ENCODE data around the gene MTR.
A peak's percentile ranks its signal among the peaks of the same experiment; 100 is the strongest.
"Not testable (repeated sequence)": the region's sequence is repeated elsewhere in the genome, so short reads cannot be mapped to it uniquely, and the experiment has no call there.

MTR gene

GRCh38 chr1:236850077-236850979 is 55.2 kb downstream of the MTR start:
- Histone ChIP-seq H3K4me3 (ENCODE audit: low read depth, low read length) (no peak overlapping the region), H3K36me3 (ENCODE audit: insufficient read depth, low read length) (peaks cover 34% of the 10 kb centered on the region), H2AFZ (ENCODE audit: low read length, unreplicated experiment) (no peak overlapping the region), H3K79me2 (ENCODE audit: control insufficient read depth, insufficient read depth, low read length, unreplicated experiment) (no peaks in the 10 kb centered on the region), H3K27ac (ENCODE audit: low read depth, low read length) (no peak overlapping the region), H3K4me1 (ENCODE audit: control insufficient read depth, insufficient read depth, low read length, unreplicated experiment) (peaks cover 12% of the 10 kb centered on the region), H3K27me3 (ENCODE audit: insufficient read depth, low read length) (no peaks in the 10 kb centered on the region)

- no peak overlapping the region for H3K4me3 ChIP-seq (ENCODE audit: low read depth, low read length)
- peaks cover 39% of the 10 kb centered on the region for H3K36me3 ChIP-seq (ENCODE audit: insufficient read depth, low read length)
- H3K79me2 ChIP-seq (ENCODE audit: control insufficient read depth, insufficient read depth, low read length, unreplicated experiment) = no peaks in the 10 kb centered on the region
- peaks cover 12% of the 10 kb centered on the region for H3K4me1 ChIP-seq (ENCODE audit: control insufficient read depth, insufficient read depth, low read length, unreplicated experiment)
- H3K27me3 ChIP-seq (ENCODE audit: insufficient read depth, low read length) = no peaks in the 10 kb centered on the region
- no peak overlapping the region for H2AFZ ChIP-seq (ENCODE audit: low read length, unreplicated experiment)
- no peak overlapping the region for H3K27ac ChIP-seq (ENCODE audit: low read depth, low read length)
These were observed 56.8 kb downstream of the MTR start for GRCh38 chr1:236851871-236852270.

DNA sequence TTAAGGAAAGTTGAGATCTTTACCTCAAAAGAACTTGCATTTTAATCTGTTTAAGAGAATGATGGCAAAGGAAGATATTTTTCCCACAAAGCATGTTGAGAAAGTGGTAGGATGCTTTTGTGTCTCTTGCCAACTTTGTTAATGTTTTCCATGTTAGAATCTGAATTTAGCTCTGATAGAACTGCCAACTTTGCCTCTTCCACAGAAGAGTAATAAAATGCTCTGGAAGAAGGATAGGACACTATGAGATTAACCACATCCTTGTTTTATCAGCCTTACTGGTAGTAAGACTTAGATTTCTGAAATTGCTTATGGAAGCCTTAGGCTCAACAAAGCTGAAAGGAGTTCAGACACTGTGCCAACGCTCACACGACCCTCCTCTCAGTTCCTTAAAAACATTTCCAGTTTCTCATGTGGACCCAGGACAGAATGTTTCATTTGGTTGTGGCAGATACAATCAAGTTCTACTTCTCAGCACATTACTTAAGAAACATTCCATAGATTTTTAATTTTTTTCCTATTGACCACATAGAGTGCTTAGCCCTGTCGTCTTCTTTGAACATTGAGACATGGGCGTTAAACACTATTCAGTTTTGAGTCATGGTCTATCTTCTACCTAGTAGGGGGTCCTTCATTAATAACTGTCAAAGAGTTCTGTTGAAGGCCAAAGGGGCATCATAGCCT is 59.0 kb downstream of the MTR start:
- Histone ChIP-seq H3K27ac (ENCODE audit: low read depth, low read length) (peak overlapping the region; percentile 50), H3K36me3 (ENCODE audit: insufficient read depth, low read length) (peaks cover 34% of the 10 kb centered on the region), H2AFZ (ENCODE audit: low read length, unreplicated experiment) (no peak overlapping the region), H3K4me1 (ENCODE audit: control insufficient read depth, insufficient read depth, low read length, unreplicated experiment) (peaks cover 12% of the 10 kb centered on the region), H3K27me3 (ENCODE audit: insufficient read depth, low read length) (no peaks in the 10 kb centered on the region), H3K4me3 (ENCODE audit: low read depth, low read length) (no peak overlapping the region), H3K79me2 (ENCODE audit: control insufficient read depth, insufficient read depth, low read length, unreplicated experiment) (no peaks in the 10 kb centered on the region)

DNA sequence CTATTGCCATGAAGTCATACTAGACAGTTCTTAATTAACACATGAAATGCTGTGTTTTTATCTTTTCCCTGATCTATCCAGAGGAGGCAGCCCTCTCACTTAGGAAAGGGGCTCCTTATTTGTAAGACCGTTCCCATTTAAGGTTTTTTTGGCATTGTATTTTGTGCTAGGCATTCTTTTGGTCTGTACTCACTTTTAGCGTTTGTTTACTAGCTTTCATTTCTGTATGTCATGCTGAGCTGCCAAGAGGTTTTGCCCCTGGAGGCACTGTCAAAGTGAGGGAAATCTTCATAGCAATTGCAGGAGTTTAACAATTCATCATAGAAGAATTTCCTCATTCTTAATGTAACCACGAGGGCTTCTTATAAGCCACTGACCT is 59.5 kb downstream of the MTR start:
- Histone ChIP-seq H3K4me3 (ENCODE audit: low read depth, low read length) (no peak overlapping the region), H3K36me3 (ENCODE audit: insufficient read depth, low read length) (peaks cover 34% of the 10 kb centered on the region), H3K79me2 (ENCODE audit: control insufficient read depth, insufficient read depth, low read length, unreplicated experiment) (no peaks in the 10 kb centered on the region), H3K27ac (ENCODE audit: low read depth, low read length) (peak overlapping the region; percentile 50), H2AFZ (ENCODE audit: low read length, unreplicated experiment) (no peak overlapping the region), H3K4me1 (ENCODE audit: control insufficient read depth, insufficient read depth, low read length, unreplicated experiment) (peaks cover 12% of the 10 kb centered on the region), H3K27me3 (ENCODE audit: insufficient read depth, low read length) (no peaks in the 10 kb centered on the region)

GRCh38 chr1:236856649-236857048 is 61.6 kb downstream of the MTR start:
- H3K4me1 ChIP-seq (ENCODE audit: control insufficient read depth, insufficient read depth, low read length, unreplicated experiment) = peaks cover 14% of the 10 kb centered on the region
- not testable (repeated sequence) for H3K27ac ChIP-seq (ENCODE audit: low read depth, low read length); H3K4me3 ChIP-seq (ENCODE audit: low read depth, low read length); H3K79me2 ChIP-seq (ENCODE audit: control insufficient read depth, insufficient read depth, low read length, unreplicated experiment); H3K27me3 ChIP-seq (ENCODE audit: insufficient read depth, low read length); H2AFZ ChIP-seq (ENCODE audit: low read length, unreplicated experiment)
- peaks cover 29% of the 10 kb centered on the region for H3K36me3 ChIP-seq (ENCODE audit: insufficient read depth, low read length)

GRCh38 chr1:236858165-236858564 is 63.1 kb downstream of the MTR start:
- Histone ChIP-seq H3K4me3 (ENCODE audit: low read depth, low read length) (no peak overlapping the region), H2AFZ (ENCODE audit: low read length, unreplicated experiment) (no peak overlapping the region), H3K4me1 (ENCODE audit: control insufficient read depth, insufficient read depth, low read length, unreplicated experiment) (peaks cover 28% of the 10 kb centered on the region), H3K27me3 (ENCODE audit: insufficient read depth, low read length) (no peaks in the 10 kb centered on the region), H3K27ac (ENCODE audit: low read depth, low read length) (no peak overlapping the region), H3K36me3 (ENCODE audit: insufficient read depth, low read length) (peaks cover 21% of the 10 kb centered on the region), H3K79me2 (ENCODE audit: control insufficient read depth, insufficient read depth, low read length, unreplicated experiment) (no peaks in the 10 kb centered on the region)

GRCh38 chr1:236860101-236860500 is 65.0 kb downstream of the MTR start:
- Histone ChIP-seq H3K79me2 (ENCODE audit: control insufficient read depth, insufficient read depth, low read length, unreplicated experiment) (no peaks in the 10 kb centered on the region), H3K4me3 (ENCODE audit: low read depth, low read length) (no peak overlapping the region), H3K36me3 (ENCODE audit: insufficient read depth, low read length) (peaks cover 34% of the 10 kb centered on the region), H2AFZ (ENCODE audit: low read length, unreplicated experiment) (no peak overlapping the region), H3K27me3 (ENCODE audit: insufficient read depth, low read length) (no peaks in the 10 kb centered on the region), H3K4me1 (ENCODE audit: control insufficient read depth, insufficient read depth, low read length, unreplicated experiment) (peaks cover 17% of the 10 kb centered on the region), H3K27ac (ENCODE audit: low read depth, low read length) (no peak overlapping the region)

GRCh38 chr1:236860674-236861073 is 65.6 kb downstream of the MTR start:
- Histone ChIP-seq H3K79me2 (ENCODE audit: control insufficient read depth, insufficient read depth, low read length, unreplicated experiment) (no peaks in the 10 kb centered on the region), H3K36me3 (ENCODE audit: insufficient read depth, low read length) (peaks cover 34% of the 10 kb centered on the region), H3K27ac (ENCODE audit: low read depth, low read length) (no peak overlapping the region), H3K4me3 (ENCODE audit: low read depth, low read length) (no peak overlapping the region), H3K27me3 (ENCODE audit: insufficient read depth, low read length) (no peaks in the 10 kb centered on the region), H3K4me1 (ENCODE audit: control insufficient read depth, insufficient read depth, low read length, unreplicated experiment) (peaks cover 17% of the 10 kb centered on the region), H2AFZ (ENCODE audit: low read length, unreplicated experiment) (no peak overlapping the region)

GRCh38 chr1:236861560-236862218 is 66.6 kb downstream of the MTR start:
- H3K27me3 ChIP-seq (ENCODE audit: insufficient read depth, low read length) = no peaks in the 10 kb centered on the region
- no peaks in the 10 kb centered on the region for H3K79me2 ChIP-seq (ENCODE audit: control insufficient read depth, insufficient read depth, low read length, unreplicated experiment)
- no peak overlapping the region for H2AFZ ChIP-seq (ENCODE audit: low read length, unreplicated experiment)
- H3K36me3 ChIP-seq (ENCODE audit: insufficient read depth, low read length) = peaks cover 39% of the 10 kb centered on the region
- peaks cover 17% of the 10 kb centered on the region for H3K4me1 ChIP-seq (ENCODE audit: control insufficient read depth, insufficient read depth, low read length, unreplicated experiment)
- no peak overlapping the region for H3K4me3 ChIP-seq (ENCODE audit: low read depth, low read length)
- H3K27ac ChIP-seq (ENCODE audit: low read depth, low read length) = 0 out of 2 replicates have a peak overlapping the region, but pooled peaks have one; percentile 25

DNA sequence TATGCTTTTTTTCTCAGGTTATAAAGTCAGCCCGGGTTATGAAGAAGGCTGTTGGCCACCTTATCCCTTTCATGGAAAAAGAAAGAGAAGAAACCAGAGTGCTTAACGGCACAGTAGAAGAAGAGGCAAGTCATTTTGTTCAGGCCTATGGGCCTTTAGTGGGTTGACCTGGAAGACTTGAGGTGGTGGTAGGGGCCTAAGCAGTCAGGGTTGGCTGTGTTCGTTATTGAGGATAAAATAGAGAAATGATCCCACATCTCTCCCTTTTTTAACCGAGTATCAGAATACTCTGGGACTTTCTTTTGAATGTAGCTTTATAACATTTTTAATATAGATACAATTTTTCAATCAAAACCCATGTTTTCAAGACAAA is 67.1 kb downstream of the MTR start:
- Histone ChIP-seq H3K27ac (ENCODE audit: low read depth, low read length) (0 out of 2 replicates have a peak overlapping the region, but pooled peaks have one; percentile 25), H3K27me3 (ENCODE audit: insufficient read depth, low read length) (no peaks in the 10 kb centered on the region), H2AFZ (ENCODE audit: low read length, unreplicated experiment) (no peak overlapping the region), H3K79me2 (ENCODE audit: control insufficient read depth, insufficient read depth, low read length, unreplicated experiment) (no peaks in the 10 kb centered on the region), H3K4me1 (ENCODE audit: control insufficient read depth, insufficient read depth, low read length, unreplicated experiment) (peaks cover 17% of the 10 kb centered on the region), H3K36me3 (ENCODE audit: insufficient read depth, low read length) (peaks cover 38% of the 10 kb centered on the region), H3K4me3 (ENCODE audit: low read depth, low read length) (no peak overlapping the region)
